HG03097 (cell line): ENCODE results near the gene VWA3B.
A peak's percentile ranks its signal among the peaks of the same experiment; 100 is the strongest.
"Not testable (repeated sequence)": the region's sequence is repeated elsewhere in the genome, so short reads cannot be mapped to it uniquely, and the experiment has no call there.

ENCODE experiments used
- ATAC-seq: cut with Tn5 transposase; IDR thresholded peaks from one replicate; pipeline ENCODE4 v1.9.1; 2021; ENCODE audit not compliant: unreplicated experiment, low FRiP score

Gene VWA3B

DNA sequence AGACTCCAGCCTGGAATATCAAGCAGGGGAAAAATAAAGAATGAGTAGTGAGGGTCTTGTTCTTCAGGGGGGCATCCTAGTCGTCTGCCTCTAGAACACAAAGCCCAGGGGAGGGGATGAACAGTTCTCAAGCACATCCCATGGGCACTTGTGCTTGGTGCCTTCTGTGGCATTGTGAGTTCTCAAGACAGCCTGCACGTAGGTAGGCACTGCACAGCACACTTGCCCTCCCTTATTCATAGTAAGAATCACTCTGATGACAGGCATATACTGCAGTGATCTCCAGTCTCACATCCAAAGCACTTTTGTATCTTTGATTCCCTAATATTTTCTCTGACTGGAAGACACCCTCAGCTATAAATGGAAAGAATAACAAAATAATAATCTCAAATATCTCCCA, 154.6 kb downstream of the VWA3B start:
- ATAC-seq = no peak

DNA sequence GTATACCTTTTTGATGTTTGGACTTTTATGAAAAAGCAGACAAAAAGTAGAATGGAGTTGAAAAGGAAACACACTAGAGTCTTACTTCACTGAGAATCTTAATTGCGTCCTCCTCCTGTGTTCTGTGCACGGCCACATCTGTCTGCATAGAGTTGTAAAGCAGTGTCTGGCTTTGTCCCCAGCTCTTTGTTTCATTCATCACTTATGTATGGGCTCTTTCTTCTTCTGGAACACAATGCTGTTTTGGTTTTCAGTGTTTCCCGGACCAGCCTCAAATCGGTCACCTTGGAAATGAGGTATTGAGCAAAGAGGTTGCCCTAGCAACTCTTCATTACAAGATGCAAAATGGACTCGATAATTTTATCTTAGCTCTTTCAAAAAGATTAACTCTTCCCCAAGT, 155.0 kb downstream of the VWA3B start:
- ATAC-seq = no peak

DNA sequence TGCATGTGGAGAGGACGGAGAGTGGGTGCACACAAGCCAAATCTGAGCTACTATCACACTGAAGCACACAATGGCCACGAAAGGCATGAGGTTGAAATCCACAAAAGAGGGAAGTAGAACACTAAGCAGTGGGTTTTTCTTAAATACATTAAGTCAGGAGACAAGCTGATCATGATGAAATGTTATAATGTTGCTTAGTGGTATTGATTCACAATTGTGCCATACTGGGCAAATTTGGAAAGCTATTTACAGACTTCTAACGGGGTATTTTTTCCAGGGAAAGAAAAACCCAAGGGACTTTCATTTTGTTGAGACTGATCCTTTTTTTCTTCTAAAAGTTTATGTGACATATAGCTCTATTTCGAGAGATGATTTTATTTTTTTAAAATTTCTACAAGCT, 158.5 kb downstream of the VWA3B start:
- ATAC-seq = no peak

- ATAC-seq = no peak
Measured at GRCh38 chr2:98247383-98247782, 160.4 kb downstream of the VWA3B start.

DNA sequence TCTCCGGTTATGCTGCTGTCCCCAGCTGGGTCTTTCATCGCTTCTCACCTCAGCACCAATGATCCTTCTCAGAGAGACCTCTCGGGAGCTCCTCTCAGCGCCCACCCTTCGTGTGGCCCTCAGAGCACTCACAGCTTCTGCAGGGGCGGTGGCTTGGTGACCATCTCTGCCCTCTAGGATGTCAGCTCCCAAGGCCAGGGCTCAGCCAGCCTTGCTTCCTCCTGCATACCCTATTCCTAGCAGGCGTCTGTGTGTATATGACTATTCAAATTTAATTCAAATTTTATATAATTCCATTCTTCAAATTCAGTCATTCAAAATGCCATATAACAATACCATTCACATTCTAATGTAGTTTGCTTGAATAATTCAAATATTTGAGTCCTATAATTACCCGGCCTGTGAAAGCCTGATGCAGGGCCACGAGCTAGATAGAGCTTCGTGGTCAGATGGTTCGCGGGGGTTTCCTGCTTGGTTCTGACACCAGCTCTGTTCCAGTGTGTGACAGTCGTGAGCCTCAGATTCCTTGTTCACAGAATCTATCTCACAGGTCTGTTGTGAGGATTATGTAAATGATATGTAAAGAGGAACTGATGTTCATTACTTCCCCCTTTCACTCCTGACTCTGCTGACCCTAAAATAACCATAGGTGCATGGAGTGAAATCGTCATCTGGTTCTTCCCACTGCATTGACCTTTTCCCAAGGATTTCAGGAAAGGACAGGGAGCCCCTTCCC, 165.2 kb downstream of the VWA3B start:
- ATAC-seq = no peak

DNA sequence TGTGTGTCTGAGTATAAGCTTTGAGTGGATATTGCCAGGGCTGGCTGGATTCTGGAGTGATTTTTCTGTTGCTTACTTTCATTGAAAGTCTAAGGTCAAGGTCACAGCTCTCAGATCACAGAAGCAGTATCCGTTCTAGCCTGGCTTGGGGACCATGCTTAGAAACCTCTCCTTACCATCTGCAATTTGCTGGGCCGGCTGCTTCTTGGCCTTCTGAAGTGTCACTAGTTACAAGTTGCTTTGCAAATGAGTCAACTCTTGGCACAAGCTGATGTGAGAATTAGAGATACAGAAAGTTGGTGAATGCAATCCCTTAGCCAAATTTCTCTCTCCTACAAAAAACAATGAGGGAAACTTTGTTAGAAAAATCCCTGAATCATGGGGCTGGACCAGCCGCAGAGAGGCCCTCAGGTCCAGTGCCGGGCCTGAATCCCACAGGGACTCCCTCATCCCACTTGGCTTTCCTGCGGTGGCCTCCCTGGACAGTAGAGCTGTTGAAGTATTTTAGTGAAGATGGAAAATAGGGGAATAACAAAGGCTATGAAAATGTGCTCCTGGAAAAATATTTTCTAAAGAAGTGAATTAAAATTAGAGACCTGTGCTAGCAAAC, 166.6 kb downstream of the VWA3B start:
- no peak for ATAC-seq

DNA sequence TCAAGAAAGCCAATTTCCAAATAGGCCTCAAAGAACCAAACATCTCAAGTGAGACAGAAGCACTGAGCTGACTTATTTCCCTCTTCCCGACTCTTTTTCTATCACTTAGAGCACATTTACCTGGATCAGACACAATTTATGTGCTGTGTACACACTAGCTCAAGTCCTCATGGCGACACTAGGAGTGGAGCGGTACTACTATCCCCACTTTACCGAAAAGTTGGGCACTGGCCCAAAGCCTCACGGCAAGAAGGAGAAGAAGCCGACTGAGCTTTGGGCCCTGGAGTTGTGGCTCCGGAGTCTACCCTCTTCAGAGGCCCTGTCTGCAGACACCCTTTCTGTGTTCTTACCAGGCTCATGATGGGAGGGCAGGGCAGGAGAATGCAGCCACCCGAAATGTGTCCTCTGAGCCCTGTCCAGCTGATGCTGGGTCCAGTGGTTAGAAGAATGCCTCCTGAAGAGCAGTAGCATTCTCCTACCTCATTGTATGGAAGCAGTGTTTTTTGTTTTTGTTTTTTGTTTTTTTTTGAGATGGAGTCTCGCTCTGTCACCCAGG, 167.6 kb downstream of the VWA3B start:
- ATAC-seq = no peak

DNA sequence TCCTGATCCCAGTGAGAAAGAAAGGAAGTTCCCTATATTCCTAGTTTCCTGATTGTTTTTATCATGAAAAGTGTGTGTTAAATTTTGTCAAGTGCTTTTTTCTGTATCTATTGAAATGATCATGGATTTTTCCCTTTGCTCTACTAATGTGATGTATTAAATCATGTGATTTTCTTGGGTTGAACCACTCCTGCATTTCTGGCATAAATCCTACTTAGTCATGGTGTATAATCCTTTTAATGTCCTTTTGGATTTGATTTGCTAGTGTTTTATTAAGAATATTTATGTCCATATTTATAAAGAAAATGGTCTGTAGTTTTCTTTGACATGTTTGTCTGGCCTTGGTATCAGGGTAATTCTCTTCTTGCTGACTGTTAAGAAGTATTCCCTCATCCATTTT, 171.9 kb downstream of the VWA3B start:
- ATAC-seq = no peak

DNA sequence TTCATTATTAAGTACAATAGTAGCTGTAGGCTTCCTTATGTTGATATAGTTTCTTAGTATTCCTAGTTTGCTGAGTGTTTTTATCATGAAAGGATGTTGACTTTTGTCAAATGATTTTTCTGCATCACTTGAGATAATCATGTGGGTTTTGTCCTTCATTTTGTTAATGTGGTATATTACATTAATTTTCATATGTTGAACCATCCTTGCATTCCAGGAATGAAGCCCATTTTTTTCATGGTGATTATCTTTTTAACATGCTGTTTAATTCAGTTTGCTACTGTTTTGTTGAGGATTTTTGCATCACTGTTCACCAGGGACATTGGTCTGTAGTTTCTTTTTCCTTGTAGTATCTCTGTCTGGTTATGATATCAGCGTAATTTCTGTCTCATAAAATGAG, 176.4 kb downstream of the VWA3B start:
- no peak for ATAC-seq

DNA sequence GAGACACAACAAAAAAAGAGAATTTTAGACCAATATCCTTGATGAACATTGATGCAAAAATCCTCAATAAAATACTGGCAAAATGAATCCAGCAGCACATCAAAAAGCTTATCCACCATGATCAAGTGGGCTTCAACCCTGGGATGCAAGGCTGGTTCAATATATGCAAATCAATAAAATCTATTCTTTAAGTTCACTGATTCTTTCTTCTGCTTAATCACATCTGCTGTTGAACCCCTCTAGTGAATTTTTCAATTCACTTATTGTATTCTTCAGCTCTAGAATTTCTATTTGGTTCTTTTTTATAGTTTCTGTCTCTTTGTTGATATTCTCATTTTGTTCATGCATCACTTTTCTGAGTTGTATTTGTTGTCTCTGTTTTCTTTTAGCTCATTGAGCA, 181.3 kb downstream of the VWA3B start:
- not testable (repeated sequence) for ATAC-seq

DNA sequence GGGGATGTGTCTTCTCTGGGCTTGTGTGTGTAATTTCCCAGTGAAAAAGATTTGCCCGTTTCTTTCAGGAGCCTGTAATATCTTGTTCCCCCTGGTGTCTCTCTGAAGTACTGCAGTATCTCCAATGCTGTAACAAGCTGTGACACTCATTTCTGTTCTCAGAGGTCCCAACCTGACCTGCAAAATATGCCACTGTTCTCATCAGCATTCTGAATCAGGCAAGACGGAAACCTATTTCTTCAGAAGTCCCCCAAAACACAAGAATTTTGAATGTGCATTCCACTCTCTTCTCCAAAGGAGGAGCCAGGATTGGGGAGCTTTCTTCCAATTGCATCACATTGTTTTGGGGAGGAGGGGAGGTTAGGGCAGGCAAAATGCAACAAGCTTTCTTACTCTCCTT, 182.3 kb downstream of the VWA3B start:
- no peak for ATAC-seq

GRCh38 chr2:98269830-98270229, 182.9 kb downstream of the VWA3B start:
- no peak for ATAC-seq

DNA sequence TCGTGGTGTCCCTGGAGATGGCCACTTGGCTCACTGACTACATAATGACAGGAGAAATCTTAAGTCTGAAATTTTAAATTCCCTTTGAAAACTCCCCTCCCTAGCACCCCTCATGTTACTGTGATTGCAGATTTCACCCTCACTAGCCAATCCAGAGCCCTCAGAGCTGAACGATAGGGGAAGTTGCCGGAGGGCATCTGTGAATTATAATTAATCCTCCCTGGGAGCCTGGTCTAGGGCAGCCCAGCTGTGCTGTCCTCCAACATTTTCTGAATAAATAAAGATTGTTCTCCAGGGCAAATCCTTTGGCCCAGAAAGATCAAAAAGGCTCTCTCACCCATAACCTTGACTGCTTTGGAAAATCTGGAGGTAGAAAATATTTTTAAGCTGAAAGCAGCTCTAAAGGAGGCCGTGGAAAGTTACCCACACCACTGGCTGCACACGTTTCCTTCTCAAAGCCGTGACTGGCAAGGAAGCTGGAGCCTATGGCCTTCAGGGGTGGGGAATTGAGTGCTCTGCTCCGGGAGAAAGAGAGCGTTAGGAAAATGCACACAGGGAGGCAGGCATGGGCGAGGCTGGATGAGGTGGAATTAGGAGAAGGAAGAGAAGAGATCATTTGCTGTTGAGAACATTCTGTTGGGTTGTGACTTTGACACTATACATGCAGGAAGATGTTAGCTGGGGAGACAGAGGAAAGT, 190.3 kb downstream of the VWA3B start:
- ATAC-seq = no peak

DNA sequence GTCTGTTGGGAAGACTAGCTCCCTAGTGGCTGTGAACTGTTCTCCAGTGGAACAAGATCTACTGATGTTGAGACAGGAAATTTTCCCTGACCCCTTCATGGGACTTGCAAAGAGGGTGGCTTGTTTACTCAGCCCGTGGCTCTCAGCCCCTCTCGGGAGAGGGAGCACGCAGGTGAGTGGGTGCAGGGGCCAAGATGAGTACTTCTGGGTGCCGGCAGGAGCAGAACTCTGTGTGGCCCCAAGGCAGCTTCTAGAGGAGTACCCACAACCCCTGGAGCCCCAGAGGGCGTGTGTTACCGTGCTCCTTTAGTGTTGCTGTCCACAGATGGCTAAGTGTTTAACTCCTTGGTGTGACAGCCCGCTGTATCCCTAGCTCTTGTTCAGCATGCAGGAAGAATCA, 191.1 kb downstream of the VWA3B start:
- ATAC-seq = no peak

DNA sequence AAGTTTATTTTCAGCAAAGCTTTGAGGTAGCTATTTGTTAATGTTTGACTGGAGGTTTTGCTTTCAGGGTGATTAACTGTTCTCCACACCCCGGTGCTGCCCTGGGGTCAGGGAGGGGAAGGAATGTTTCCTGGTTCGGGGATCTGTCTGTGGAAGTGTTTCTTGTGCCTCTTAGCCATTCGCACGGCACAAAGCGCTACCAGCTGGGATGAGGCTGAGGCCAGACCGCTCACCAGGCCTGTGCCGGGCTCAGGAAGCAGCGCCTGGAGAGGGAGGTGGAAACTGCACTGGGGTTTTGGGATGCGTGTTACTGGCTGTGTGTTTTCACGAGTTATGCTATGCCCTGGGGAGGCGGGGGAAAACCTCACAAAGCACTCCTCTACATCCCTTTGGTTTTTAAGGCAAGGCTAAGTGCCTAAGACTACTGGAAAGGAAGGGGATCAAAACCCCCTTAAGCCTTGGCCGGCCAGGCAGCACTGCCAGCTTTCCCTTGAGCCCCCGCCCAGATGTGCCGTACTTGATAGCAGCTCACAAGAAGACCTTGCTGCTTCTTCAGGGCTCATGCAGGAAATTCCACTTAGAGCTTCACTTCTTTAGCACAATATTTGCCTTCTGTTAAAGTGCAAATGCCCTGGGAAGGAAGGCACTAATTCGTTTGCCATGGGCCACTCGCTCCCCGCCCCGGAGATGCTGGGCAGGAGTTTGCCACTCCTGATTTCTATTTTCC, 193.6 kb downstream of the VWA3B start:
- peak; percentile 60 for ATAC-seq

DNA sequence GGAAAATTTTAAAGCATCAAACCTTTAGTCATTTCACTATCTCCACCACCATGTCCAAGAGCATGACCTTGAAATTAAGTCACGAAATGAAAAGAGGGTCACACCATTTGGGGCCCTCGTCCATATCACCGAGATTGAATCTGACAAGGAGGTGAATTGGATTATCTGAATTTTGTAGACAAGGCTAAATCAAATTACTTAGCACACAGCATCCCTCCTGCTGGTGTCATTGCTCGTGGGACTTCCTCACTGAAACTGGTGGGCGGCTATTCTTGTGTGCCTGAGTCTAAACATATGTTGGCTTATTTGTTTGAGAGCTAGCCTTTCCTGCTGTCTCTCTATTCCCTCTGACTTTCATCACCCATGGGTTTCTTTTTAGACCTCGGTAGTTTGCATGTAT, 194.6 kb downstream of the VWA3B start:
- ATAC-seq = no peak

DNA sequence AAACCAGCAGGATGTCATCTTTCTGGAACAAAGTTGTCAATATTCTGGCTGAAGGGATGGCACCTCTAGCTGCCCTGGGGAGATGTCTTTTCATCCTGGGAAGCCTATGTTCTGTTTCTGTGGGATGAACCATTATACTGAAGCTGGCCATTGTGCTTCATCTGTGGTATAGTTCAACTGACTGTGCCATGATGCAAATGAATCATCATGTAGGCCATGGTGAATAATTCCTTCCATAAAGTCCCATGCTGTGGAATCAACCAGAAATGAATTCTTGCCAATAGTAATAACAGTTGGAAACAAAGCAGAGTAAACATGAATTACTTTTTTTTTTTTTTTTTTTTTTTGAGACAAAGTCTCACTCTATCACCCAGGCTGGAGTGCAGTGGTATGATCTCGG, 195.1 kb downstream of the VWA3B start:
- ATAC-seq = no peak

GRCh38 chr2:98293030-98293429, 206.1 kb downstream of the VWA3B start:
- no peak for ATAC-seq

DNA sequence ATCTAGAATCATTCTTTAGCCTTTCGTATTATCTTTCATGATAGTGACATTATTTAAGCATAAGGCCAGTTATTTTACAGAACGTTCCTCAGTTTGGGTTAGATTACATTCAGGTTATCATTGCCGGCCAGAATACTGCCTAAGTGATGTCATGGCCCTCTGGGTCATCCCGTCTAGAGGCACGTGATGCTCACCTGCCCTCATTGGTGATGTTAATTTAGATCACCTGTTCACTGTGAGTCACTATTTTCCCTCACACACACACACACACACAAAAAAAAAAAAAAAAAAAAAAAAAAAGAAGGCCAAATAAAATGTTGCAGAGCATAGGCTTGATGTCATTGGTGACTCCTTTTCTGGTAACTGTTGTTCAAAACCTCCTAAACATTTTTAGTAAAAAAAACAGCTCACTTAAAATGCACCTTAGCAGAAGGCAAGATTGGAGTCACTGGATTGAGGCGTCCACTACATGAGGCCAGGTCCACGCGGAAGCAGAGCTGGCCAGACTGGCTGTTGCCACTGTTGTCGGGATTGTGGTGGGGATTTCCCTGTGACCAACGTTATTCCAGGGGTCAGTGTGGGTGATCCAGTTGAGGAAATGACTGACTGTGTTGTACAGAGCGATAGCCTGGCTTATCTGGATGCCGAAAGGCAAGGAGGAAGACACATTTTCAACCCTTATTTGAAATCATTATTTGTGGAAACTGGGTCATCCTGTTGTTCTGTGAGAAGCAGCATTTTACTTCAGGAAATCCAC, 207.1 kb downstream of the VWA3B start:
- no peak for ATAC-seq

GRCh38 chr2:98294711-98295110, 207.7 kb downstream of the VWA3B start:
- ATAC-seq = no peak
